Myometrial cell (primary cell): Measurements from ENCODE around the gene BMP10. TPM values are rescaled to one million over a fixed set of nuclear protein-coding genes. Genes with fewer than 3 reads are reported as not detected.

Source experiments
- total RNA-seq: library from RNA; depleted of rRNA; stranded (reverse); fragments of >200 nt; gene quantifications from 2 replicates; pipeline ENCODE4 v1.2.3, GENCODE V29; 2015

Gene BMP10, protein sequence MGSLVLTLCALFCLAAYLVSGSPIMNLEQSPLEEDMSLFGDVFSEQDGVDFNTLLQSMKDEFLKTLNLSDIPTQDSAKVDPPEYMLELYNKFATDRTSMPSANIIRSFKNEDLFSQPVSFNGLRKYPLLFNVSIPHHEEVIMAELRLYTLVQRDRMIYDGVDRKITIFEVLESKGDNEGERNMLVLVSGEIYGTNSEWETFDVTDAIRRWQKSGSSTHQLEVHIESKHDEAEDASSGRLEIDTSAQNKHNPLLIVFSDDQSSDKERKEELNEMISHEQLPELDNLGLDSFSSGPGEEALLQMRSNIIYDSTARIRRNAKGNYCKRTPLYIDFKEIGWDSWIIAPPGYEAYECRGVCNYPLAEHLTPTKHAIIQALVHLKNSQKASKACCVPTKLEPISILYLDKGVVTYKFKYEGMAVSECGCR
- total RNA-seq: not detected in 2 replicates

DNA sequence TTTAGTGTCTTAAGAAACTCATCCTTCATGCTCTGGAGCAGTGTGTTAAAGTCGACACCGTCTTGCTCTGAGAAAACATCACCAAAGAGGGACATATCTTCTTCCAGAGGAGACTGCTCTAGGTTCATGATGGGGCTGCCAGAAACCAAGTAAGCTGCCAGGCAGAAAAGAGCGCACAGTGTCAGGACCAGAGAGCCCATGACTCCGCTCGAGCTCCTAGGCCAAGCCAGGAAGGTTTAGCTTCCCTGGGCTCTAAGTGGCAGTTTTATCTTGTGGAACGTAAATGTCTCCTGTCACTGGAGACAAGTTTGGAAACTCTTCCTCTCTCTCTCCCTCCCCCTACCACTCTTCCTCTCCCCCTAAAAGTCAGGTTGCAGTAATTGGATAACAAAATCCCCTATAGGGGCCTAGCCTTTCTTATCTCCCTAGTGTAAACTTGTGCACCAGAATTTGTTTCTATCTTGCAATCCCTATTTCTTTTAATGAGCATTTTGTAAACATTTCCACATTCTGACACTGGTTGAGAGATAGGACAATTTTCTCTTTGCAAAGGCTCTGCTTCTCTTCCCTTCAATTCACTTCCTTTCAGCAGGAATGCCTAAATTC is at the start of gene BMP10:
BMP10 (minus strand) TSS at position 239 of the 606 bp plus-strand sequence; CDS start at position 200, 39 bp downstream.

Other genes starting within 250 kb of the BMP10 start
- gene PROKR1, start 227.8 kb downstream of the BMP10 start, total RNA-seq: not detected in 2 replicates
- 9.4 and 12.1 TPM in 2 replicates for gene ARHGAP25, start 136.6 kb downstream of the BMP10 start, total RNA-seq
- gene GKN2, start 81.5 kb upstream of the BMP10 start, total RNA-seq: not detected in 2 replicates
- gene GKN1, start 103.2 kb upstream of the BMP10 start, total RNA-seq: not detected in 2 replicates
- gene ANTXR1, start 141.8 kb upstream of the BMP10 start, total RNA-seq: 43.8 and 45.2 TPM in 2 replicates